Ovary (tissue), 3 donors: Measurements from ENCODE around the gene SIRT3.

Experiments used
- EP300 ChIP-seq: sonication (generic); formaldehyde crosslinking; IDR thresholded peaks from one replicate; pipeline ENCODE4 v1.6.1; 2017; ENCODE audit warnings: antibody characterized with exemption
- TF ChIP-seq, protein P1 (sequence below), 3 donors: fragments of 450-650 bp in 2 of 3; fragments of 200-600 bp in 1 of 3; IDR thresholded peaks; one replicate each; pipeline versions ENCODE4 v1.5.1 to v1.8.0; 2016 to 2022; ENCODE audit warnings: antibody characterized with exemption in 3 of 3, mild to moderate bottlenecking in 1 of 3
- donor health status: DM: no; HTN: no; CAD: no.

DNA sequence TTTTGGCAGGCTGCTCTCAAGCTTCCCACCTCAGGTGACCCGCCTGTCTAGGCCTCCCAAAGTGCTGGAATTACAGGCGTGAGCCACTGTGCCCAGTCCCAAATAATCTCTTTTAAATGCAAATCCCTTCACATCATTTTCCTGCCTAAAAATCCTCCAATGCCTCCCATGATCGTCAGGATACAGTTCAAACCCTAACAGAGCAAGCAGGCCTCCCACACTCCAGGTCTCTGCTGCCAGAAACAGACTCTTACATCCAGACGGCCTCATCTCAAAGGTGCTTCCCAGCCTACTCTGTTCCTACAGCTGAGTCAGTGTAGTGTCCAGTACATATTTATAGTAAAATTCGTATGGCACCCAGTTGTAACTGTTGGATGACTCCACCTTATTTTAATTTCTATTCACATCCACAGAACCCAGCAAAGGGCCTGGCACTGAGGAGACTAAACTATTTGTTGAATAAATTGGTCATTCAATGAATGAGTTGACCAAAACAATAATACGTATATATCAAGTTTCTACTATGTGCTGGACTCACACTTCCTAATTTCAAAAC, 8.2 kb downstream of the SIRT3 start:
- no peak for TF ChIP-seq EP300
- TF ChIP-seq, protein P1, sequence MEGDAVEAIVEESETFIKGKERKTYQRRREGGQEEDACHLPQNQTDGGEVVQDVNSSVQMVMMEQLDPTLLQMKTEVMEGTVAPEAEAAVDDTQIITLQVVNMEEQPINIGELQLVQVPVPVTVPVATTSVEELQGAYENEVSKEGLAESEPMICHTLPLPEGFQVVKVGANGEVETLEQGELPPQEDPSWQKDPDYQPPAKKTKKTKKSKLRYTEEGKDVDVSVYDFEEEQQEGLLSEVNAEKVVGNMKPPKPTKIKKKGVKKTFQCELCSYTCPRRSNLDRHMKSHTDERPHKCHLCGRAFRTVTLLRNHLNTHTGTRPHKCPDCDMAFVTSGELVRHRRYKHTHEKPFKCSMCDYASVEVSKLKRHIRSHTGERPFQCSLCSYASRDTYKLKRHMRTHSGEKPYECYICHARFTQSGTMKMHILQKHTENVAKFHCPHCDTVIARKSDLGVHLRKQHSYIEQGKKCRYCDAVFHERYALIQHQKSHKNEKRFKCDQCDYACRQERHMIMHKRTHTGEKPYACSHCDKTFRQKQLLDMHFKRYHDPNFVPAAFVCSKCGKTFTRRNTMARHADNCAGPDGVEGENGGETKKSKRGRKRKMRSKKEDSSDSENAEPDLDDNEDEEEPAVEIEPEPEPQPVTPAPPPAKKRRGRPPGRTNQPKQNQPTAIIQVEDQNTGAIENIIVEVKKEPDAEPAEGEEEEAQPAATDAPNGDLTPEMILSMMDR (IDR thresholded peaks at IDR 0.05) = no peak
